Neutrophil (primary cell): ENCODE results near the gene WASHC3.
A peak's percentile ranks its signal among the peaks of the same experiment; 100 is the strongest.

Experiments used
- H3K27ac ChIP-seq: fragments of 200-600 bp; sonication (generic); 2 replicates; pipeline ENCODE4 v1.5.1; 2016; ENCODE audit warnings: mild to moderate bottlenecking, moderate library complexity
- H3K27me3 ChIP-seq: fragments of 200-600 bp; sonication (generic); 2 replicates; pipeline ENCODE4 v1.6.0; 2016; ENCODE audit warnings: mild to moderate bottlenecking
- H3K36me3 ChIP-seq: fragments of 200-600 bp; sonication (generic); 2 replicates; pipeline ENCODE4 v1.5.1; 2017
- H3K4me1 ChIP-seq, 2 experiments: fragments of 200-600 bp in 1 of 2; sonication (generic) in 1 of 2; 1 replicate in 1 of 2; 2 replicates in 1 of 2; pipeline versions ENCODE4 v1.5.1 to v1.6.1; 2013 to 2016; ENCODE audit warnings: low read depth in 1 of 2, low read length in 1 of 2, mild to moderate bottlenecking in 1 of 2, moderate library complexity in 1 of 2; ENCODE audit not compliant: control insufficient read depth in 1 of 2, insufficient read depth in 1 of 2
- H3K4me3 ChIP-seq, 2 experiments: fragments of 200-600 bp in 1 of 2; sonication (generic) in 1 of 2; 1 replicate in 1 of 2; 2 replicates in 1 of 2; pipeline ENCODE4 v1.5.1; 2013 to 2016; ENCODE audit warnings: low read depth in 1 of 2, low read length in 1 of 2, mild to moderate bottlenecking in 1 of 2, moderate library complexity in 1 of 2
- H3K9me3 ChIP-seq: fragments of 200-600 bp; sonication (generic); 2 replicates; pipeline ENCODE4 v1.5.1; 2016
- TF ChIP-seq, protein P1 (sequence below): fragments of 200-600 bp; sonication (generic); IDR thresholded peaks from 2 replicates; pipeline ENCODE4 v1.5.1; 2016; ENCODE audit warnings: antibody characterized with exemption

WASHC3 gene

DNA sequence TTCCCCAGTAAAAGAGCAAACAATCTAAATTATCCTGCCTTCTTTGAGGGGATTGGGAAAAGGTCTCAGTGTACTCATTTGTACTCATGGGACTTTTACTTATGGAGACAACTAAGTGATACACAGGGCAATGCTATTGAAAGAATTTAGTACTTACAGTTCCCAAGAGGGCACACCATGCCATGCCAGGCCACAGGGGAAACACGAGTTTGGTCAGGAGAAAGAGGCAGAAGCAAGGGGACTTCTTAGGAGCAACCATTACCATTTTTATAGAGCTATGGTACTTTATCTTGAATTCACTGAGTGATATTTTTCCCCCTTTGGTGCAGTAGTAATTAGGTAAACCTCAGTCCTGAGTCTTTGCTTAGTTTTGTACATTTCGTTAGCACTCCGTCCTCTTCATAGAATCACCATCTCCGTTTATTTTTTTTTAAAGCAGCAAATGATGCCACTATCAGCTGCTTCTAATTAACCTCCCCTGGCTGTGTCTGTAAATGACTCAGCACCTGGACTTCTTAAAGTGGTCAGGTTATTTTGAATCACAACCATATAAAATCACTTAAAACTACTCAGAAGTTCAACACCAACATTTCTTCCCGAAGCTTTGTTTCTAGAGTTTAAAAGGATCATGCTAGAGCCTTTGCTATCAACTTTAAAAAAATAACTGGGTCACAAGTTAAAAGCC lies 5.9 kb upstream of the WASHC3 start:
- H3K36me3 ChIP-seq = no peaks in the 10 kb centered on the region
- H3K27me3 ChIP-seq = no peaks in the 10 kb centered on the region
- H3K4me3 ChIP-seq = no peak overlapping the region
- H3K27ac ChIP-seq = no peak overlapping the region
- TF ChIP-seq, protein P1, sequence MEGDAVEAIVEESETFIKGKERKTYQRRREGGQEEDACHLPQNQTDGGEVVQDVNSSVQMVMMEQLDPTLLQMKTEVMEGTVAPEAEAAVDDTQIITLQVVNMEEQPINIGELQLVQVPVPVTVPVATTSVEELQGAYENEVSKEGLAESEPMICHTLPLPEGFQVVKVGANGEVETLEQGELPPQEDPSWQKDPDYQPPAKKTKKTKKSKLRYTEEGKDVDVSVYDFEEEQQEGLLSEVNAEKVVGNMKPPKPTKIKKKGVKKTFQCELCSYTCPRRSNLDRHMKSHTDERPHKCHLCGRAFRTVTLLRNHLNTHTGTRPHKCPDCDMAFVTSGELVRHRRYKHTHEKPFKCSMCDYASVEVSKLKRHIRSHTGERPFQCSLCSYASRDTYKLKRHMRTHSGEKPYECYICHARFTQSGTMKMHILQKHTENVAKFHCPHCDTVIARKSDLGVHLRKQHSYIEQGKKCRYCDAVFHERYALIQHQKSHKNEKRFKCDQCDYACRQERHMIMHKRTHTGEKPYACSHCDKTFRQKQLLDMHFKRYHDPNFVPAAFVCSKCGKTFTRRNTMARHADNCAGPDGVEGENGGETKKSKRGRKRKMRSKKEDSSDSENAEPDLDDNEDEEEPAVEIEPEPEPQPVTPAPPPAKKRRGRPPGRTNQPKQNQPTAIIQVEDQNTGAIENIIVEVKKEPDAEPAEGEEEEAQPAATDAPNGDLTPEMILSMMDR = no peak
- H3K4me1 ChIP-seq = no peaks in the 10 kb centered on the region
- H3K9me3 ChIP-seq = no peaks in the 10 kb centered on the region

GRCh38 chr12:102064476-102064875 lies 2.7 kb upstream of the WASHC3 start:
- TF ChIP-seq, protein P1 = no peak

DNA sequence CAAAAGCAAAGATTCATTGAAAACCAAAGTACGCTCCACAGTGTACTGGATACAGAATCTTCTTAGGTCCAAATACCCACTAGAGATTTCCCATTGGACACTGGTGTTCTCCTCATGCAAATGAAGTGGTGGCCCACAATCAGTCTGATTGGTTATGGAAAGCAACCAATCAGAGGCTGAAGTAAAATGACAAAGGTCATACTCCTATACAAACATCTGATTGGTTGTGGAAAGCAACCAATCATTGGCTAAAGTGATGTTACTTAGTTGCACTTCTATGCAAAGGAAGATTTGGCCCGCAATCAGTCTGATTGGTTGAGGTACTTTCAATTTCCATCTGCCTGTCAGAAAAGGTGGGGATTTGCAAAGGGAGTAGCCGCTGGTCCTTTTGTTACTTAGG lies 1.3 kb upstream of the WASHC3 start:
- Histone ChIP-seq H3K27me3 (no peaks in the 10 kb centered on the region), H3K27ac (no peak overlapping the region), H3K4me3 (no peak overlapping the region), H3K36me3 (peaks cover 14% of the 10 kb centered on the region), H3K9me3 (no peaks in the 10 kb centered on the region), H3K4me1 (peaks cover 5 to 8% of the 10 kb centered on the region in 2 experiments)
- TF ChIP-seq, protein P1 = no peak

More at GRCh38 chr12:102064476-102064875, 2.7 kb upstream of the WASHC3 start:
- H3K27me3 ChIP-seq = no peaks in the 10 kb centered on the region
- peaks cover 5 to 8% of the 10 kb centered on the region in 2 experiments for H3K4me1 ChIP-seq
- no peak overlapping the region for H3K27ac ChIP-seq
- peaks cover 4% of the 10 kb centered on the region for H3K36me3 ChIP-seq
- no peaks in the 10 kb centered on the region for H3K9me3 ChIP-seq
- H3K4me3 ChIP-seq = no peak overlapping the region

DNA sequence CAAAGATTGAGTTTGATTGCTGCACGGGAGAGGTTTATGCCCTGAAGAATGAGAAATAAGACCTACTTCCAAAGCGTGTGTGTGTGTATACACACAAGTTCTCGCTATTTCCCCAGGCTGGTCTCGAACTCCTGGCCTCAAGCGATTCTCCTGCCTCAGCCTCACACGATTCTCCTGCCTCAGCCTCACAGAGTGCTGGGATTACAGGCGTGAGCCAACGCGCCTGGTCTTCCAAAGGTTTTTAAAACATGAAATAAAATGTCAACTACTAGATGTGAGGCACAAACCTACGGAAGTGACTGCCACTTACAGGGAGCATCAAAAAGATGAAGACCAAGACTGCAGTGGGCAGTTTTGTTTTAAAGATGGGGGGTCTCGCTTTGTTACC lies 622 bp upstream of the WASHC3 start:
- Histone ChIP-seq H3K27me3 (no peaks in the 10 kb centered on the region), H3K4me1 (peaks cover 5 to 8% of the 10 kb centered on the region in 2 experiments), H3K36me3 (peaks cover 14% of the 10 kb centered on the region), H3K9me3 (no peaks in the 10 kb centered on the region), H3K27ac (no peak overlapping the region), H3K4me3 (peak overlapping the region; percentile 74 to 87)
- TF ChIP-seq, protein P1 = no peak

DNA sequence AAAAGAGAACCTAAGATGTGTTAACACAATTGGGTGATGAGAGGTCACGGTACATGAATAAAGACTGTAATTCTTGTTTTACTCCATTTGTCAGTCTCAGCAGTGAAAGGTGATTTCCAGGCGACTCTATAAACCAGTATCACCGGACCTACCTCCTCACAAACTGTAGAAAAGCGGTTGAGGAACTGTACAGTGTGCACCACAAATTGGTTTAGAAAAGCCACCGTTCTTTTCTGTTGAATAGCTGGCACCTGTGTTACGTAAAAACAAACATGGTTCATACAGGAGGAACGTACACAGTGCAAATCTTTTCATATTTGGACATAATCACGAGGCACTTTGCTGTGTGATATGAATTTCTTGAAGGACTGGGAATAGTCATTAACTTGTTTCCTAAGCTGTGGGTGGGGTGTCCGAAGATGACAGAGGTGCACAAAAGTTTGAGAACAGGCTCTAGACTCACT lies 663 bp downstream of the WASHC3 start:
- Histone ChIP-seq H3K4me1 (peaks cover 5 to 8% of the 10 kb centered on the region in 2 experiments), H3K27ac (peak overlapping the region; percentile 66), H3K27me3 (no peaks in the 10 kb centered on the region), H3K36me3 (peaks cover 26% of the 10 kb centered on the region), H3K4me3 (peak overlapping the region; percentile 74 to 87), H3K9me3 (no peaks in the 10 kb centered on the region)
- TF ChIP-seq, protein P1 = no peak
